ENCODE data around the gene ZNF844.

ZNF844 gene

GRCh38 chr19:12113121-12113520 is 48.6 kb downstream of the ZNF844 start:
- Histone ChIP-seq H3K27me3 (no peaks in the 10 kb centered on the region), H3K36me3 (peaks cover 32 to 57% (median 36%) of the 10 kb centered on the region in 3 donors), H3K4me1 (no peaks in the 10 kb centered on the region), H3K27ac (no peak overlapping the region), H3K4me3 (no peak overlapping the region), H3K9me3 (peaks cover 0 to 56% (median 14%) of the 10 kb centered on the region in 3 donors)
- intact Hi-C loops (cut with DNase I; ENCODE audit: low total_unique reads) = no loop called here
- no peak for DNase-seq
- no peak for TF ChIP-seq CTCF (IDR thresholded peaks at IDR 0.05)

- no peak overlapping the region for H3K4me3 ChIP-seq
- intact Hi-C loops (cut with DNase I; ENCODE audit: low total_unique reads) = no loop called here
- H3K4me1 ChIP-seq = no peaks in the 10 kb centered on the region
- no peak for DNase-seq
- no peak for TF ChIP-seq CTCF (IDR thresholded peaks at IDR 0.05)
- H3K27ac ChIP-seq = no peak overlapping the region
- no peaks in the 10 kb centered on the region for H3K27me3 ChIP-seq
- H3K36me3 ChIP-seq = peaks cover 5 to 17% (median 14%) of the 10 kb centered on the region in 3 donors
- H3K9me3 ChIP-seq = peaks cover 0 to 29% (median 6%) of the 10 kb centered on the region in 3 donors
These were observed 52.9 kb downstream of the ZNF844 start for GRCh38 chr19:12117201-12117970.

- intact Hi-C loops (cut with DNase I; ENCODE audit: low total_unique reads) = no loop called here
- no peaks in the 10 kb centered on the region for H3K4me1 ChIP-seq
- no peaks in the 10 kb centered on the region for H3K27me3 ChIP-seq
- H3K9me3 ChIP-seq = peaks cover 0 to 29% (median 6%) of the 10 kb centered on the region in 3 donors
- H3K36me3 ChIP-seq = peaks cover under 1 to 9% (median 5%) of the 10 kb centered on the region in 3 donors
- no peak for DNase-seq
- H3K27ac ChIP-seq = no peak overlapping the region
- H3K4me3 ChIP-seq = no peak overlapping the region
- peak; percentile 37 to 39 for TF ChIP-seq CTCF (IDR thresholded peaks at IDR 0.05)
These were observed 62.2 kb downstream of the ZNF844 start for GRCh38 chr19:12126707-12127106.

Measured in tibial artery (tissue), 4 donors.